HEK293T (cell line): Measurements from ENCODE around the gene SOX15.

Experiments
- CTCF ChIA-PET: fragments of 350-600 bp; formaldehyde crosslinking; extraction: SDS; loops from one replicate; lab custom pipeline; 2021; ENCODE audit warnings: antibody characterized with exemption, inconsistent platforms; lab: Yijun Ruan, JAX
- POLR2A ChIA-PET: fragments of 350-600 bp; formaldehyde crosslinking; extraction: SDS; loops from one replicate; lab custom pipeline; 2020; ENCODE audit warnings: antibody characterized with exemption, inconsistent platforms; lab: Yijun Ruan, JAX
- DNase-seq: peaks from one replicate; pipeline ENCODE4 v3.0.0; 2012; ENCODE audit warnings: mixed read lengths; ENCODE audit errors: extremely low spot score
- ARNT ChIP-seq: fragments of 450-650 bp; IDR thresholded peaks from 2 replicates; pipeline ENCODE4 v1.6.1; 2017; ENCODE audit warnings: mild to moderate bottlenecking
- BHLHE40 ChIP-seq: fragments of 450-650 bp; IDR thresholded peaks from 2 replicates; pipeline ENCODE4 v1.6.1; 2016; ENCODE audit warnings: mild to moderate bottlenecking, moderate library complexity, borderline replicate concordance
- CTBP1 ChIP-seq: fragments of 450-650 bp; IDR thresholded peaks from 2 replicates; pipeline ENCODE4 v1.6.1; 2016; ENCODE audit warnings: borderline replicate concordance
- ELF4 ChIP-seq: fragments of 450-650 bp; IDR thresholded peaks from 2 replicates; pipeline ENCODE4 v1.6.1; 2017; ENCODE audit warnings: antibody characterized with exemption
- FOXA1 ChIP-seq: fragments of 450-650 bp; IDR thresholded peaks from 2 replicates; pipeline ENCODE4 v1.6.1; 2016; ENCODE audit warnings: mild to moderate bottlenecking
- FOXK2 ChIP-seq: fragments of 450-650 bp; IDR thresholded peaks from 2 replicates; pipeline ENCODE4 v1.6.1; 2016; ENCODE audit warnings: mild to moderate bottlenecking
- FOXM1 ChIP-seq: fragments of 450-650 bp; IDR thresholded peaks from 2 replicates; pipeline ENCODE4 v1.6.1; 2017; ENCODE audit warnings: mild to moderate bottlenecking, borderline replicate concordance
- HDGF ChIP-seq: fragments of 450-650 bp; IDR thresholded peaks from 2 replicates; pipeline ENCODE4 v1.6.1; 2017; ENCODE audit warnings: antibody characterized with exemption, borderline replicate concordance
- L3MBTL2 ChIP-seq: fragments of 450-650 bp; conservative IDR thresholded peaks from 2 replicates; pipeline ENCODE4 v1.6.1; 2016; ENCODE audit warnings: mild to moderate bottlenecking
- LEF1 ChIP-seq: fragments of 450-650 bp; IDR thresholded peaks from 2 replicates; pipeline ENCODE4 v1.6.1; 2017; ENCODE audit warnings: mild to moderate bottlenecking, borderline replicate concordance
- NFRKB ChIP-seq: fragments of 450-650 bp; IDR thresholded peaks from 2 replicates; pipeline ENCODE4 v1.6.1; 2016; ENCODE audit warnings: mild to moderate bottlenecking, moderate library complexity
- PKNOX1 ChIP-seq: fragments of 450-650 bp; IDR thresholded peaks from 2 replicates; pipeline ENCODE4 v1.6.1; 2016
- SP1 ChIP-seq: fragments of 450-650 bp; IDR thresholded peaks from 2 replicates; pipeline ENCODE4 v1.6.1; 2017
- SUZ12 ChIP-seq: fragments of 450-650 bp; IDR thresholded peaks from 2 replicates; pipeline ENCODE4 v1.6.1; 2016; ENCODE audit warnings: mild to moderate bottlenecking
- TARDBP ChIP-seq: fragments of 450-650 bp; IDR thresholded peaks from 2 replicates; pipeline ENCODE4 v1.6.1; 2016
- ZNF384 ChIP-seq: fragments of 450-650 bp; IDR thresholded peaks from 2 replicates; pipeline ENCODE4 v1.6.1; 2016

SOX15 gene

GRCh38 chr17:7589204-7589868 is 558 bp downstream of the SOX15 start:
- no peak for DNase-seq
- CTCF ChIA-PET = interaction anchor here (0.5 kb wide), 1 partner anchor 38 kb away, joined by 3 read pairs; no protein-coding TSS in a partner anchor
- TF ChIP-seq PKNOX1 (no peak), SUZ12 (no peak), NFRKB (no peak), CTBP1 (no peak), LEF1 (no peak), FOXM1 (no peak)
- POLR2A ChIA-PET = interaction anchor here (0.8 to 2.7 kb wide), 3 partner anchors 13 to 98 kb away, joined by 3 to 13 read pairs (median 3); partner anchors contain the start of genes SAT2, TP53 and WRAP53

GRCh38 chr17:7588553-7589203 is 1.2 kb downstream of the SOX15 start:
- no peak for DNase-seq
- TF ChIP-seq TARDBP (no peak), CTBP1 (no peak), HDGF (no peak), SUZ12 (no peak), FOXK2 (no peak), ELF4 (no peak), ARNT (no peak), LEF1 (no peak), FOXA1 (no peak), BHLHE40 (no peak), PKNOX1 (no peak), ZNF384 (no peak), L3MBTL2 (no peak), FOXM1 (no peak), NFRKB (no peak), SP1 (no peak)
- CTCF ChIA-PET = interaction anchor here (0.5 kb wide), 1 partner anchor 39 kb away, joined by 3 read pairs; no protein-coding TSS in a partner anchor
- POLR2A ChIA-PET = interaction anchor here (2.7 kb wide), 1 partner anchor 98 kb away, joined by 13 read pairs; the partner anchor contains the start of genes TP53 and WRAP53

GRCh38 chr17:7587420-7588151 is 2.3 kb downstream of the SOX15 start:
- TF ChIP-seq BHLHE40 (no peak), CTBP1 (no peak), SUZ12 (no peak), FOXM1 (no peak), ARNT (no peak), FOXA1 (no peak), SP1 (no peak), TARDBP (no peak), L3MBTL2 (no peak), ZNF384 (no peak)
- POLR2A ChIA-PET = interaction anchor here (0.6 to 1.2 kb wide), 5 partner anchors 14 to 182 kb away, joined by 3 to 7 read pairs (median 4); partner anchors contain the start of genes FXR2 and WRAP53
- no peak for DNase-seq
- CTCF ChIA-PET = interaction anchor here (0.8 to 0.9 kb wide), 2 partner anchors 22 to 100 kb away, joined by 3 to 4 read pairs; partner anchors contain the start of gene TP53

- peak; percentile 61 for DNase-seq
- ChIA-PET POLR2A (interaction anchor here (0.6 to 1.2 kb wide), 6 partner anchors 13 to 181 kb away, joined by 3 to 7 read pairs (median 4); partner anchors contain the start of genes FXR2 and WRAP53), CTCF (interaction anchor here (0.8 to 0.9 kb wide), 2 partner anchors 23 to 100 kb away, joined by 3 to 4 read pairs; partner anchors contain the start of gene TP53)
- TF ChIP-seq PKNOX1 (peak; percentile 77), CTBP1 (no peak)
These were observed 3.0 kb downstream of the SOX15 start for GRCh38 chr17:7586673-7587419.

- DNase-seq = peak; percentile 90
- CTCF ChIA-PET = no interaction called here
- TF ChIP-seq NFRKB = peak; percentile 97
- no peak for TF ChIP-seq HDGF
- TF ChIP-seq FOXK2 = no peak
- TF ChIP-seq FOXM1 = no peak
- TF ChIP-seq CTBP1 = no peak
- peak; percentile 63 for TF ChIP-seq PKNOX1
- TF ChIP-seq ELF4 = peak; percentile 95
- TF ChIP-seq L3MBTL2 = peak; percentile 100
- POLR2A ChIA-PET = interaction anchor here (0.9 to 3.4 kb wide), 17 partner anchors 10 to 293 kb away, joined by 3 to 49 read pairs (median 9); partner anchors contain the start of genes ATP1B2, FXR2, NEURL4 and SAT2
These were observed 6.4 kb downstream of the SOX15 start, which contains the start of gene MPDU1 for GRCh38 chr17:7583253-7584109. Gene MPDU1 (plus strand): TSS chr17:7583852. CDS start chr17:7583863, 11 bp downstream.
